Vagina (tissue), 2 donors: ENCODE data around the gene MRPL10. TPM values are rescaled to one million over a fixed set of nuclear protein-coding genes. Genes with fewer than 3 reads are reported as not detected.

Experiments
- DNase-seq, 2 donors: peaks; one replicate each; pipeline ENCODE4 v3.0.0-alpha.2; 2017; ENCODE audit errors: extremely low spot score in 2 of 2
- H3K27ac ChIP-seq: fragments of 200-600 bp; sonication (generic); one replicate; pipeline ENCODE4 v1.5.1; 2019
- H3K27me3 ChIP-seq: fragments of 200-600 bp; sonication (generic); one replicate; pipeline ENCODE4 v1.5.1; 2019
- H3K36me3 ChIP-seq, 2 donors: fragments of 200-600 bp; sonication (generic); one replicate each; pipeline ENCODE4 v1.5.1; 2017 to 2019
- H3K4me1 ChIP-seq: fragments of 200-600 bp; sonication (generic); one replicate; pipeline ENCODE4 v1.5.1; 2019
- H3K4me3 ChIP-seq, 2 donors: fragments of 200-600 bp; sonication (generic); 1 replicate in 1 of 2; 2 replicates in 1 of 2; pipeline ENCODE4 v1.5.1; 2016 to 2019
- H3K9me3 ChIP-seq: fragments of 200-600 bp; sonication (generic); one replicate; pipeline ENCODE4 v1.5.1; 2019
- CTCF ChIP-seq, 3 experiments: fragments of 450-650 bp in 2 of 3; fragments of 200-600 bp in 1 of 3; sonication (generic) in 1 of 3; IDR thresholded peaks; one replicate each; pipeline ENCODE4 v1.5.1; 2017 to 2019; ENCODE audit warnings: antibody characterized with exemption in 3 of 3, mild to moderate bottlenecking in 2 of 3, moderate library complexity in 2 of 3
- POLR2A ChIP-seq, 2 donors: fragments of 450-650 bp; IDR thresholded peaks; one replicate each; pipeline ENCODE4 v1.6.1; 2017; ENCODE audit warnings: antibody characterized with exemption in 2 of 2, mild to moderate bottlenecking in 2 of 2, moderate library complexity in 2 of 2
- POLR2AphosphoS5 ChIP-seq, 2 donors: sonication (generic); formaldehyde crosslinking; IDR thresholded peaks; one replicate each; pipeline ENCODE4 v1.9.0; 2017; ENCODE audit warnings: antibody characterized with exemption in 2 of 2, mild to moderate bottlenecking in 2 of 2, low read depth in 1 of 2; ENCODE audit not compliant: insufficient read depth in 1 of 2
- intact Hi-C: fragments of 100-400 bp; cut with DNase I; formaldehyde crosslinking; loops from one replicate; pipeline ENCODE4 v1.15.1; 2023
- total RNA-seq: library from RNA; depleted of rRNA; stranded (reverse); fragments of >200 nt; gene quantifications from one replicate; pipeline ENCODE4 v1.2.3, GENCODE V29; 2016

Gene MRPL10
- total RNA-seq, 1 donor from 2014 or later = 21.4 TPM

DNA sequence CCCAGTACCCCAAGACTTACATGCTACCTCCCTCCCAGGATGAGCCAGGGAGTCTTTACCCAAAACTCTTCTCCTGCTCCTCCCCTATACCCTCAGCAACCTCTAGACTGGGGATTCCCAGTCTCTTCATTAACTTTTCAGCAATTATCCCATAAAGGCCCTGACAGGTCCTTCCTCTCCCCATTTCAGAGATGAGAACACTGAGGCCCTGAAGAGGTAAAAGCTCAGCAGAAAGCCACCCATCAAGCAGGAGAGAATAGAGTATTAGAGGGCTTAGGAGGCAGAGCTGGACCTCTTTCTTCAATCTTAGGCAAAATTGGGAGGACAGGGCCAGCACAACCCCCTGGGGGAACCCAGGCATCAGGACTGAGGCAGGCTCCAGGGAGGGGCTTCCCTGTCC lies 25.5 kb upstream of the MRPL10 start:
- H3K27me3 ChIP-seq = no peaks in the 10 kb centered on the region
- no peak overlapping the region for H3K4me3 ChIP-seq
- peaks cover 4% of the 10 kb centered on the region for H3K4me1 ChIP-seq
- TF ChIP-seq POLR2A (IDR thresholded peaks at IDR 0.05) (no peak), POLR2AphosphoS5 (IDR thresholded peaks at IDR 0.05; ENCODE audit: insufficient read depth in 1 of 2, low read depth in 1 of 2) (no peak), CTCF (IDR thresholded peaks at IDR 0.05) (no peak)
- intact Hi-C loops = no loop called here
- no peak overlapping the region for H3K27ac ChIP-seq
- no peaks in the 10 kb centered on the region for H3K36me3 ChIP-seq
- no peaks in the 10 kb centered on the region for H3K9me3 ChIP-seq
- DNase-seq = no peak

DNA sequence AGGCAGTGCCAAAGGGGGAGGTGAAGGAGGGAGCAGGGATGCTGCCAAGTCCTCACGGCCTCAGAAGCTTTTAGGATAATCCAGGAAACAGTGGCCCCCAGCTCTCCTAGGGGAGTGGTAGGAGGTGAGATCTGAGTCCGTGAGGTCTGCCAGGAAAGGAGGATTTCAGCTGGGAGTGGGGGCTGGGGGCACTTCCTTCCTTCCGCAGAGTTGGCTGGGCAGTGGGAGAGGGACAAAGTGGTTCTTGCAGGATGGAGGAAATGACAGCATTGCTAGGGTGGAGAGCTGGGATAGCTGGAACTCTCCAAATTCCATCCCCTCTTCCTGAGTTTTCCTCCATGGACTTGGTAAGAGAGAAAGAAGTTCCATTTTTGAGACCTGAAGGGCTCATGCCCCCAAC lies 24.4 kb upstream of the MRPL10 start:
- Histone ChIP-seq H3K27me3 (no peaks in the 10 kb centered on the region), H3K27ac (no peak overlapping the region)
- TF ChIP-seq POLR2AphosphoS5 (IDR thresholded peaks at IDR 0.05; ENCODE audit: insufficient read depth in 1 of 2, low read depth in 1 of 2) (no peak), CTCF (IDR thresholded peaks at IDR 0.05) (no peak)

GRCh38 chr17:47853616-47854015 lies 22.3 kb upstream of the MRPL10 start:
- Histone ChIP-seq H3K27me3 (no peaks in the 10 kb centered on the region), H3K4me1 (peaks cover 14% of the 10 kb centered on the region), H3K9me3 (no peaks in the 10 kb centered on the region), H3K36me3 (no peaks in the 10 kb centered on the region), H3K27ac (no peak overlapping the region), H3K4me3 (no peak overlapping the region)
- no peak for DNase-seq
- no peak for TF ChIP-seq POLR2AphosphoS5 (IDR thresholded peaks at IDR 0.05; ENCODE audit: insufficient read depth in 1 of 2, low read depth in 1 of 2)
- TF ChIP-seq POLR2A (IDR thresholded peaks at IDR 0.05) = no peak
- no peak for TF ChIP-seq CTCF (IDR thresholded peaks at IDR 0.05)
- intact Hi-C loops = no loop called here

More for the DNA sequence above, 24.4 kb upstream of the MRPL10 start:
- no peaks in the 10 kb centered on the region for H3K9me3 ChIP-seq
- no peaks in the 10 kb centered on the region for H3K36me3 ChIP-seq
- intact Hi-C loops = no loop called here
- H3K4me3 ChIP-seq = no peak overlapping the region
- peaks cover 14% of the 10 kb centered on the region for H3K4me1 ChIP-seq
- no peak for DNase-seq

- TF ChIP-seq CTCF (IDR thresholded peaks at IDR 0.05) (no peak), POLR2AphosphoS5 (IDR thresholded peaks at IDR 0.05; ENCODE audit: insufficient read depth in 1 of 2, low read depth in 1 of 2) (no peak), POLR2A (IDR thresholded peaks at IDR 0.05) (no peak)
- H3K9me3 ChIP-seq = no peaks in the 10 kb centered on the region
- H3K27me3 ChIP-seq = no peaks in the 10 kb centered on the region
- no peak for DNase-seq
- peaks cover 17% of the 10 kb centered on the region for H3K4me1 ChIP-seq
- H3K27ac ChIP-seq = no peak overlapping the region
- H3K4me3 ChIP-seq = no peak overlapping the region
- H3K36me3 ChIP-seq = no peaks in the 10 kb centered on the region
- intact Hi-C loops = no loop called here
These were observed 21.0 kb upstream of the MRPL10 start for GRCh38 chr17:47852113-47852949.

- Histone ChIP-seq H3K4me3 (no peak overlapping the region), H3K27me3 (no peaks in the 10 kb centered on the region), H3K4me1 (peaks cover 23% of the 10 kb centered on the region), H3K36me3 (no peaks in the 10 kb centered on the region), H3K9me3 (no peaks in the 10 kb centered on the region), H3K27ac (no peak overlapping the region)
- no peak for DNase-seq
- TF ChIP-seq CTCF (IDR thresholded peaks at IDR 0.05) = no peak
- TF ChIP-seq POLR2A (IDR thresholded peaks at IDR 0.05) = no peak
- TF ChIP-seq POLR2AphosphoS5 (IDR thresholded peaks at IDR 0.05; ENCODE audit: insufficient read depth in 1 of 2, low read depth in 1 of 2) = no peak
- intact Hi-C loops = no loop called here
These were observed 20.4 kb upstream of the MRPL10 start for GRCh38 chr17:47851764-47852112.
